Stomach (tissue), 4 donors: ENCODE results near the gene FFAR4.

ENCODE experiments used
- EP300 ChIP-seq: sonication (generic); formaldehyde crosslinking; IDR thresholded peaks from one replicate; pipeline ENCODE4 v1.6.1; 2017; ENCODE audit warnings: antibody characterized with exemption
- POLR2A ChIP-seq, 4 donors: fragments of 450-650 bp; IDR thresholded peaks; one replicate each; pipeline ENCODE4 v1.6.1; 2016; ENCODE audit warnings: antibody characterized with exemption in 4 of 4, control low read depth in 2 of 4, mild to moderate bottlenecking in 1 of 4, moderate library complexity in 1 of 4
- POLR2AphosphoS5 ChIP-seq, 3 donors: sonication (generic); formaldehyde crosslinking; IDR thresholded peaks; one replicate each; pipeline ENCODE4 v1.6.1; 2016; ENCODE audit warnings: antibody characterized with exemption in 3 of 3
- TF ChIP-seq, protein P1 (sequence below), 7 experiments: fragments of 450-650 bp in 4 of 7; fragments of 200-600 bp in 3 of 7; sonication (generic) in 3 of 7; IDR thresholded peaks; one replicate each; pipeline ENCODE4 v1.5.1; 2016 to 2019; ENCODE audit warnings: antibody characterized with exemption in 7 of 7, control low read depth in 2 of 7, mild to moderate bottlenecking in 1 of 7

DNA sequence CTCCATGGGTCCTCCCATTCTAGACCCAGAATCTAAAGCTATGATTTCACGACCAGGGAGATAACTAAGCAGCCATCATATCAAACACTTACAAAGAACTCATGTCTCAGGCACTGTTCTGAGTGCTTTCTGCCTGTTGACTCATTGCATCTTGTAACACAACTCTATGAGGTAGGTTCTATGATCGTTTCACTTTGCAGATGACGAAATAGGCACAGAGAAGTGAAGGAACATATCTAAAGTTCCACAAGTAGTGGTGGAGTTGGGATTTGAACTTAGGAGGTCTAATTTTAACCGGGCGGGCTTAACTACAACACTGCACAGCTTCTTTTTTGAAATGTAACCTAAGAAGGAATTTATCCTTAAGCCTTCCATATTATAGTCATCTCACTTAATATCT lies 31.7 kb downstream of the FFAR4 start:
- TF ChIP-seq, protein P1, sequence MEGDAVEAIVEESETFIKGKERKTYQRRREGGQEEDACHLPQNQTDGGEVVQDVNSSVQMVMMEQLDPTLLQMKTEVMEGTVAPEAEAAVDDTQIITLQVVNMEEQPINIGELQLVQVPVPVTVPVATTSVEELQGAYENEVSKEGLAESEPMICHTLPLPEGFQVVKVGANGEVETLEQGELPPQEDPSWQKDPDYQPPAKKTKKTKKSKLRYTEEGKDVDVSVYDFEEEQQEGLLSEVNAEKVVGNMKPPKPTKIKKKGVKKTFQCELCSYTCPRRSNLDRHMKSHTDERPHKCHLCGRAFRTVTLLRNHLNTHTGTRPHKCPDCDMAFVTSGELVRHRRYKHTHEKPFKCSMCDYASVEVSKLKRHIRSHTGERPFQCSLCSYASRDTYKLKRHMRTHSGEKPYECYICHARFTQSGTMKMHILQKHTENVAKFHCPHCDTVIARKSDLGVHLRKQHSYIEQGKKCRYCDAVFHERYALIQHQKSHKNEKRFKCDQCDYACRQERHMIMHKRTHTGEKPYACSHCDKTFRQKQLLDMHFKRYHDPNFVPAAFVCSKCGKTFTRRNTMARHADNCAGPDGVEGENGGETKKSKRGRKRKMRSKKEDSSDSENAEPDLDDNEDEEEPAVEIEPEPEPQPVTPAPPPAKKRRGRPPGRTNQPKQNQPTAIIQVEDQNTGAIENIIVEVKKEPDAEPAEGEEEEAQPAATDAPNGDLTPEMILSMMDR (IDR thresholded peaks at IDR 0.05), result no peak
- no peak for TF ChIP-seq POLR2A (IDR thresholded peaks at IDR 0.05)
- TF ChIP-seq POLR2AphosphoS5 (IDR thresholded peaks at IDR 0.05), result no peak
- no peak for TF ChIP-seq EP300
